ENCODE data around the gene KLHL29. TPM values are rescaled to one million over a fixed set of nuclear protein-coding genes. Genes with fewer than 3 reads are reported as not detected.

KLHL29 gene
- total RNA-seq, 2 donors from 2014 or later: 2.0 to 2.9 TPM

DNA sequence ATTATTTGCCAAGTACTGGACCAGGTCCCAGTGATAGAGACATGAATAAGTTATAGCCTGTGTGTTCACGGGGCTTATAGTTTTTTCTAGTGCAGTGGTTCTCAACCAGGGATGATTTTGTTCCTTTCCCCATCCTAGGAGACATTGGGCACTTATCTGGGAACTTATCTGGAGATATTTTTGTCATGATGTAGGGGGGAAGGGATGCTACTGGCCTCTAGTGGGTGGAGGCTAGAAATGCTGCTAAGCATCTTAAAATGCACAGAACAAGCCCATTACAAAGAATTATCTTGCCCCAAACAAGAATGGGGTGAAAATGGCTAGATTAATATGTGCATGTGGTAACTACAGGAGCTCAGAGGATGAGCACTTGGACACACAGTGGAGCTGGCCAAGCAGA is 75.2 kb downstream of the KLHL29 start:
- no peaks in the 10 kb centered on the region for H3K4me1 ChIP-seq
- TF ChIP-seq, protein P1, sequence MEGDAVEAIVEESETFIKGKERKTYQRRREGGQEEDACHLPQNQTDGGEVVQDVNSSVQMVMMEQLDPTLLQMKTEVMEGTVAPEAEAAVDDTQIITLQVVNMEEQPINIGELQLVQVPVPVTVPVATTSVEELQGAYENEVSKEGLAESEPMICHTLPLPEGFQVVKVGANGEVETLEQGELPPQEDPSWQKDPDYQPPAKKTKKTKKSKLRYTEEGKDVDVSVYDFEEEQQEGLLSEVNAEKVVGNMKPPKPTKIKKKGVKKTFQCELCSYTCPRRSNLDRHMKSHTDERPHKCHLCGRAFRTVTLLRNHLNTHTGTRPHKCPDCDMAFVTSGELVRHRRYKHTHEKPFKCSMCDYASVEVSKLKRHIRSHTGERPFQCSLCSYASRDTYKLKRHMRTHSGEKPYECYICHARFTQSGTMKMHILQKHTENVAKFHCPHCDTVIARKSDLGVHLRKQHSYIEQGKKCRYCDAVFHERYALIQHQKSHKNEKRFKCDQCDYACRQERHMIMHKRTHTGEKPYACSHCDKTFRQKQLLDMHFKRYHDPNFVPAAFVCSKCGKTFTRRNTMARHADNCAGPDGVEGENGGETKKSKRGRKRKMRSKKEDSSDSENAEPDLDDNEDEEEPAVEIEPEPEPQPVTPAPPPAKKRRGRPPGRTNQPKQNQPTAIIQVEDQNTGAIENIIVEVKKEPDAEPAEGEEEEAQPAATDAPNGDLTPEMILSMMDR (IDR thresholded peaks at IDR 0.05): peak; percentile 33
- H3K9ac ChIP-seq (ENCODE audit: low read depth in 2 of 2, low read length in 2 of 2): no peak overlapping the region
- intact Hi-C loops (cut with DNase I): no loop called here
- no peaks in the 10 kb centered on the region for H3K36me3 ChIP-seq
- no peaks in the 10 kb centered on the region for H3K9me3 ChIP-seq
- H3K4me3 ChIP-seq: no peak overlapping the region
- H3K27me3 ChIP-seq: no peaks in the 10 kb centered on the region
- no peak for DNase-seq
- H3K27ac ChIP-seq: no peak overlapping the region

DNA sequence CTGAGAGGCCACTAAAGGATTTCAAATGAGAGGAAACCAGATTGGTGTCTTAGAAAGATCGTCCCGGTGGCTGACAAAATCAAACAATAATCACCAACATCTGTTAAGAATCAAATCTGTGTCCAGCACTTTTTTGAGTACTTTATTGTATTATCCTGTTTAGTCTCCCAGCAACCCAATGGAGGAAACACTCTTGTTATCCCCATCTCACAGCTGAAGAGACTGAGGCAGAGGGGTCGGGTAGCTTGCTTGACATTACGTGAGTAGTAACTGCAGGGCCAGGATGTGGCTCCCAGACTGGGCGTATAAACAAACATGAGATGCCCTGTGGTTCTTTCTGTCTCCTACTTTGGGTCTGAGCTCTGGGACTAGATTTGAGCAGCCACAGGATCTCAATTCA is 76.0 kb downstream of the KLHL29 start:
- Histone ChIP-seq H3K27me3 (no peaks in the 10 kb centered on the region), H3K36me3 (no peaks in the 10 kb centered on the region), H3K4me3 (no peak overlapping the region), H3K9ac (ENCODE audit: low read depth in 2 of 2, low read length in 2 of 2) (no peak overlapping the region), H3K9me3 (no peaks in the 10 kb centered on the region), H3K27ac (no peak overlapping the region), H3K4me1 (no peaks in the 10 kb centered on the region)
- intact Hi-C loops (cut with DNase I): no loop called here
- DNase-seq: no peak
- TF ChIP-seq, protein P1 (IDR thresholded peaks at IDR 0.05): no peak

GRCh38 chr2:23464156-23464555 is 79.2 kb downstream of the KLHL29 start:
- Histone ChIP-seq H3K9ac (ENCODE audit: low read depth in 2 of 2, low read length in 2 of 2) (no peak overlapping the region), H3K27ac (no peak overlapping the region), H3K9me3 (no peaks in the 10 kb centered on the region), H3K4me1 (no peaks in the 10 kb centered on the region), H3K4me3 (no peak overlapping the region), H3K36me3 (no peaks in the 10 kb centered on the region), H3K27me3 (no peaks in the 10 kb centered on the region)
- intact Hi-C loops (cut with DNase I): no loop called here
- no peak for DNase-seq
- TF ChIP-seq, protein P1 (IDR thresholded peaks at IDR 0.05): no peak

GRCh38 chr2:23464905-23465537 is 80.0 kb downstream of the KLHL29 start:
- Histone ChIP-seq H3K4me1 (no peaks in the 10 kb centered on the region), H3K9ac (ENCODE audit: low read depth in 2 of 2, low read length in 2 of 2) (no peak overlapping the region)
- intact Hi-C loops (cut with DNase I): no loop called here

GRCh38 chr2:23465936-23466335 is 81.0 kb downstream of the KLHL29 start:
- H3K4me1 ChIP-seq: no peaks in the 10 kb centered on the region
- no peak overlapping the region for H3K4me3 ChIP-seq
- H3K27me3 ChIP-seq: no peaks in the 10 kb centered on the region
- intact Hi-C loops (cut with DNase I): no loop called here
- H3K36me3 ChIP-seq: no peaks in the 10 kb centered on the region
- H3K27ac ChIP-seq: no peak overlapping the region
- H3K9ac ChIP-seq (ENCODE audit: low read depth in 2 of 2, low read length in 2 of 2): no peak overlapping the region
- H3K9me3 ChIP-seq: no peaks in the 10 kb centered on the region
- TF ChIP-seq, protein P1 (IDR thresholded peaks at IDR 0.05): no peak
- no peak for DNase-seq

More at GRCh38 chr2:23464905-23465537, 80.0 kb downstream of the KLHL29 start:
- TF ChIP-seq, protein P1 (IDR thresholded peaks at IDR 0.05): no peak
- H3K27ac ChIP-seq: no peak overlapping the region
- no peaks in the 10 kb centered on the region for H3K36me3 ChIP-seq
- no peak for DNase-seq
- no peaks in the 10 kb centered on the region for H3K9me3 ChIP-seq
- H3K4me3 ChIP-seq: no peak overlapping the region
- H3K27me3 ChIP-seq: no peaks in the 10 kb centered on the region

Measured in colonic mucosa (tissue), 4 donors.